Neural cell (in vitro differentiated cells): ENCODE results near the gene TSPAN9.

Source experiments
- CTCF ChIP-seq: fragments of 450-650 bp; IDR thresholded peaks from 2 replicates; pipeline ENCODE4 v1.5.1; 2014; ENCODE audit warnings: antibody characterized with exemption, mild to moderate bottlenecking, moderate library complexity; ENCODE audit not compliant: poor library complexity, severe bottlenecking
- SMC3 ChIP-seq: fragments of 450-650 bp; conservative IDR thresholded peaks from 2 replicates; pipeline ENCODE4 v1.6.1; 2014; ENCODE audit warnings: antibody characterized with exemption, mild to moderate bottlenecking, moderate library complexity; ENCODE audit not compliant: poor library complexity
- TAF1 ChIP-seq: IDR thresholded peaks from 2 replicates; pipeline ENCODE4 v1.6.1; 2012; ENCODE audit warnings: low read depth

GRCh38 chr12:3267690-3268089 lies 190.5 kb downstream of the TSPAN9 start:
- TF ChIP-seq TAF1 (no peak), CTCF (no peak), SMC3 (no peak)
